ENCODE measurements around the gene LBX2. TPM values are rescaled to one million over a fixed set of nuclear protein-coding genes. Genes with fewer than 3 reads are reported as not detected.

The LBX2 gene
- total RNA-seq, 1 experiment from 2014 or later: 11.4 TPM

GRCh38 chr2:74481961-74482800, 17.2 kb downstream of the LBX2 start:
- intact Hi-C loops (cut with micrococcal nuclease; ENCODE audit: unreplicated experiment): loop anchor here (2.0 kb wide), 1 partner anchor 67 kb away; no protein-coding TSS in a partner anchor
- H3K9me3 ChIP-seq: no peaks in the 10 kb centered on the region
- peaks cover 8% of the 10 kb centered on the region for H3K4me1 ChIP-seq
- ChIA-PET CTCF (interaction anchor here (0.6 to 2.0 kb wide), 12 partner anchors 9 to 108 kb away, joined by 3 to 8 read pairs (median 6); partner anchors contain the start of genes MRPL53, PCGF1 and WBP1), POLR2A (interaction anchor here (0.8 to 1.8 kb wide), 4 partner anchors 9 to 24 kb away, joined by 3 to 7 read pairs (median 4); partner anchors contain the start of genes LBX2 and WBP1)
- H3K27me3 ChIP-seq (replicated peaks; ENCODE audit: control insufficient read depth, insufficient read depth, low read length): no peaks in the 10 kb centered on the region
- peaks cover 3% of the 10 kb centered on the region; the same call in 1 of the 2 replicates for H3K36me3 ChIP-seq (ENCODE audit: control insufficient read depth, insufficient read depth, low read length)
- no peak for TF ChIP-seq CTCF (IDR thresholded peaks at IDR 0.05; ENCODE audit: insufficient read depth in 1 of 2, low read depth in 1 of 2, low read length in 1 of 2, severe bottlenecking in 1 of 2, unreplicated experiment in 1 of 2)
- peak overlapping the region; percentile 82 for H3K4me3 Mint-ChIP-seq (ENCODE audit: unreplicated experiment)
- H3K27ac Mint-ChIP-seq (ENCODE audit: unreplicated experiment): peak overlapping the region; percentile 90
- DNase-seq: peak in 1 of 2 experiments; percentile 23
- BruUV-seq (replicated peaks): no TSS peak
- H3K36me3 Mint-ChIP-seq (ENCODE audit: insufficient read depth, unreplicated experiment): peaks cover 69% of the 10 kb centered on the region
- peaks cover 25% of the 10 kb centered on the region for H3K4me1 Mint-ChIP-seq (ENCODE audit: low read depth, unreplicated experiment)
- H3K9me3 Mint-ChIP-seq (ENCODE audit: unreplicated experiment): no peaks in the 10 kb centered on the region
- H3K4me3 ChIP-seq (ENCODE audit: low read depth, low read length): peak overlapping the region; percentile 76
- H3K27me3 Mint-ChIP-seq (ENCODE audit: insufficient read depth, unreplicated experiment): no peaks in the 10 kb centered on the region

GRCh38 chr2:74481431-74481830, 18.0 kb downstream of the LBX2 start:
- DNase-seq: no peak
- Mint-ChIP-seq H3K4me1 (ENCODE audit: low read depth, unreplicated experiment) (peaks cover 18% of the 10 kb centered on the region), H3K9me3 (ENCODE audit: unreplicated experiment) (no peaks in the 10 kb centered on the region), H3K27me3 (ENCODE audit: insufficient read depth, unreplicated experiment) (no peaks in the 10 kb centered on the region), H3K4me3 (ENCODE audit: unreplicated experiment) (peak overlapping the region; percentile 82), H3K27ac (ENCODE audit: unreplicated experiment) (peak overlapping the region; percentile 90), H3K36me3 (ENCODE audit: insufficient read depth, unreplicated experiment) (peaks cover 70% of the 10 kb centered on the region)
- intact Hi-C loops (cut with micrococcal nuclease; ENCODE audit: unreplicated experiment): no loop called here
- H3K36me3 ChIP-seq (ENCODE audit: control insufficient read depth, insufficient read depth, low read length): peaks cover 3% of the 10 kb centered on the region; the same call in 1 of the 2 replicates
- TF ChIP-seq CTCF (IDR thresholded peaks at IDR 0.05; ENCODE audit: insufficient read depth in 1 of 2, low read depth in 1 of 2, low read length in 1 of 2, severe bottlenecking in 1 of 2, unreplicated experiment in 1 of 2): no peak
- H3K27me3 ChIP-seq (replicated peaks; ENCODE audit: control insufficient read depth, insufficient read depth, low read length): no peaks in the 10 kb centered on the region
- H3K4me1 ChIP-seq: peaks cover 8% of the 10 kb centered on the region
- no TSS peak for BruUV-seq (replicated peaks)
- no peaks in the 10 kb centered on the region for H3K9me3 ChIP-seq
- CTCF ChIA-PET: interaction anchor here (1.7 to 2.0 kb wide), 2 partner anchors 22 to 51 kb away, joined by 6 to 8 read pairs; no protein-coding TSS in a partner anchor
- H3K4me3 ChIP-seq (ENCODE audit: low read depth, low read length): peak overlapping the region; percentile 76
- POLR2A ChIA-PET: interaction anchor here (0.8 to 1.8 kb wide), 3 partner anchors 18 to 23 kb away, joined by 3 to 7 read pairs (median 3); partner anchors contain the start of genes LBX2 and WBP1

GRCh38 chr2:74474899-74475298, 24.5 kb downstream of the LBX2 start:
- no peaks in the 10 kb centered on the region for H3K36me3 ChIP-seq (ENCODE audit: control insufficient read depth, insufficient read depth, low read length)
- CTCF ChIA-PET: no interaction called here
- no peaks in the 10 kb centered on the region for H3K9me3 ChIP-seq
- no peaks in the 10 kb centered on the region for H3K27me3 ChIP-seq (replicated peaks; ENCODE audit: control insufficient read depth, insufficient read depth, low read length)
- no peak overlapping the region for H3K4me3 Mint-ChIP-seq (ENCODE audit: unreplicated experiment)
- H3K36me3 Mint-ChIP-seq (ENCODE audit: insufficient read depth, unreplicated experiment): peaks cover 61% of the 10 kb centered on the region
- no peak overlapping the region for H3K4me3 ChIP-seq (ENCODE audit: low read depth, low read length)
- peaks cover 4% of the 10 kb centered on the region; the same call in 1 of the 2 replicates for H3K4me1 ChIP-seq
- intact Hi-C loops (cut with micrococcal nuclease; ENCODE audit: unreplicated experiment): no loop called here
- no peaks in the 10 kb centered on the region for H3K9me3 Mint-ChIP-seq (ENCODE audit: unreplicated experiment)
- H3K27ac Mint-ChIP-seq (ENCODE audit: unreplicated experiment): no peak overlapping the region
- TF ChIP-seq CTCF (IDR thresholded peaks at IDR 0.05; ENCODE audit: insufficient read depth in 1 of 2, low read depth in 1 of 2, low read length in 1 of 2, severe bottlenecking in 1 of 2, unreplicated experiment in 1 of 2): peak; percentile 14 to 37
- H3K4me1 Mint-ChIP-seq (ENCODE audit: low read depth, unreplicated experiment): peaks cover 8% of the 10 kb centered on the region
- BruUV-seq (replicated peaks): no TSS peak
- DNase-seq: no peak
- H3K27me3 Mint-ChIP-seq (ENCODE audit: insufficient read depth, unreplicated experiment): no peaks in the 10 kb centered on the region
- POLR2A ChIA-PET: no interaction called here
